Sigmoid colon (tissue), 7 donors: ENCODE measurements around the gene MRPL2. TPM values are rescaled to one million over a fixed set of nuclear protein-coding genes. Genes with fewer than 3 reads are reported as not detected.

Source experiments
- DNase-seq: peaks from one replicate; pipeline ENCODE4 v3.0.0-alpha.2; 2019
- H3K27ac ChIP-seq, 4 donors: fragments of 200-600 bp; sonication (generic); one replicate each; pipeline ENCODE4 v1.5.1; 2016 to 2019; ENCODE audit warnings: mild to moderate bottlenecking in 1 of 4
- H3K27me3 ChIP-seq, 3 donors: fragments of 200-600 bp; sonication (generic); one replicate each; pipeline ENCODE4 v1.5.1; 2019; ENCODE audit warnings: mild to moderate bottlenecking in 1 of 3
- H3K36me3 ChIP-seq, 4 donors: fragments of 200-600 bp; sonication (generic); one replicate each; pipeline ENCODE4 v1.5.1; 2016 to 2019
- H3K4me1 ChIP-seq, 4 donors: fragments of 200-600 bp; sonication (generic); one replicate each; pipeline ENCODE4 v1.5.1; 2017 to 2019
- H3K4me3 ChIP-seq, 4 donors: fragments of 200-600 bp; sonication (generic); one replicate each; pipeline ENCODE4 v1.5.1; 2017 to 2019; ENCODE audit warnings: mild to moderate bottlenecking in 2 of 4, moderate library complexity in 1 of 4
- H3K9me3 ChIP-seq, 4 donors: fragments of 200-600 bp in 3 of 4; sonication (generic) in 3 of 4; one replicate each; pipeline versions ENCODE4 v1.5.1 to v1.6.1; 2013 to 2019
- CTCF ChIP-seq, 4 experiments: fragments of 450-650 bp in 3 of 4; fragments of 200-600 bp in 1 of 4; IDR thresholded peaks; one replicate each; pipeline ENCODE4 v1.5.1; 2016 to 2019; ENCODE audit warnings: antibody characterized with exemption in 4 of 4, mild to moderate bottlenecking in 3 of 4, moderate library complexity in 2 of 4
- EP300 ChIP-seq, 4 donors: sonication (generic); formaldehyde crosslinking; IDR thresholded peaks; one replicate each; pipeline ENCODE4 v1.6.1; 2017; ENCODE audit warnings: antibody characterized with exemption in 4 of 4
- POLR2A ChIP-seq, 2 donors: fragments of 450-650 bp; IDR thresholded peaks; one replicate each; pipeline ENCODE4 v1.6.1; 2016; ENCODE audit warnings: antibody characterized with exemption in 2 of 2, mild to moderate bottlenecking in 2 of 2, moderate library complexity in 2 of 2
- POLR2AphosphoS5 ChIP-seq, 4 donors: sonication (generic); formaldehyde crosslinking; IDR thresholded peaks; one replicate each; pipeline ENCODE4 v1.6.1; 2017; ENCODE audit warnings: antibody characterized with exemption in 4 of 4
- WGBS, 2 donors: extraction: QIAGEN DNeasy Blood & Tissue Kit; methylation state at CpG; one replicate each; pipeline ENCODE4 v1.1.7; 2013; 5-methylcytosine and 5-hydroxymethylcytosine counted together
- intact Hi-C: fragments of 100-400 bp; cut with DNase I; formaldehyde crosslinking; loops from one replicate; pipeline ENCODE4 v1.15.1; 2023
- polyA plus RNA-seq, 3 donors: library from polyadenylated mRNA; stranded (reverse); fragments of 200-250 nt; gene quantifications; one replicate each; pipeline ENCODE4 v1.2.3, GENCODE V29; 2013
- total RNA-seq, 4 donors: library from RNA; depleted of rRNA; stranded (reverse); fragments of >200 nt; gene quantifications; one replicate each; pipeline ENCODE4 v1.1.0, GENCODE V29; 2016
- donor health status: healthy with polysubstance abuse.
- donor health status: Bipolar disorder and iron deficiency.
- donor health status: healthy.

Gene MRPL2
- total and polyA plus RNA-seq, 7 donors: 14.1 to 70.2 (median 25.7) TPM

- no peak overlapping the region for H3K4me3 ChIP-seq
- no peaks in the 10 kb centered on the region for H3K9me3 ChIP-seq
- peaks cover 0 to 18% (median 16%) of the 10 kb centered on the region in 4 donors for H3K4me1 ChIP-seq
- H3K27ac ChIP-seq: peak overlapping the region in 1 of 4 donors; percentile 42
- no peak for DNase-seq
- TF ChIP-seq CTCF (IDR thresholded peaks at IDR 0.05) (no peak), POLR2AphosphoS5 (IDR thresholded peaks at IDR 0.05) (no peak), POLR2A (IDR thresholded peaks at IDR 0.05) (no peak), EP300 (IDR thresholded peaks at IDR 0.05) (no peak)
- intact Hi-C loops: no loop called here
- 75% methylated on average over 6 of the region's 6 CpGs for WGBS, 2 donors
- H3K27me3 ChIP-seq: peaks cover 13 to 28% (median 16%) of the 10 kb centered on the region in 3 donors
- H3K36me3 ChIP-seq: peaks cover 7 to 43% (median 11%) of the 10 kb centered on the region in 4 donors
Observed at GRCh38 chr6:43074847-43075669, 15.8 kb upstream of the MRPL2 start.

- no peaks in the 10 kb centered on the region for H3K4me1 ChIP-seq
- intact Hi-C loops: no loop called here
- H3K9me3 ChIP-seq: no peaks in the 10 kb centered on the region
- 59 to 65% methylated on average over 6 of the region's 6 CpGs for WGBS, 2 donors
- no peak overlapping the region for H3K4me3 ChIP-seq
- TF ChIP-seq CTCF (IDR thresholded peaks at IDR 0.05) (peak in 1 of 4 experiments; percentile 14), POLR2AphosphoS5 (IDR thresholded peaks at IDR 0.05) (no peak)
- no peak overlapping the region for H3K27ac ChIP-seq
- H3K27me3 ChIP-seq: no peaks in the 10 kb centered on the region
- peaks cover 13 to 66% (median 32%) of the 10 kb centered on the region in 4 donors for H3K36me3 ChIP-seq
- no peak for DNase-seq
Observed at GRCh38 chr6:43070028-43070632, 10.9 kb upstream of the MRPL2 start.

GRCh38 chr6:43062818-43063217 lies 3.6 kb upstream of the MRPL2 start:
- intact Hi-C loops: no loop called here
- Histone ChIP-seq H3K9me3 (no peaks in the 10 kb centered on the region), H3K4me1 (peaks cover 0 to 32% (median 21%) of the 10 kb centered on the region in 4 donors), H3K27ac (no peak overlapping the region), H3K36me3 (peaks cover 12 to 51% (median 24%) of the 10 kb centered on the region in 4 donors), H3K27me3 (no peaks in the 10 kb centered on the region), H3K4me3 (no peak overlapping the region)
- DNase-seq: no peak
- TF ChIP-seq POLR2AphosphoS5 (IDR thresholded peaks at IDR 0.05): no peak
- TF ChIP-seq CTCF (IDR thresholded peaks at IDR 0.05): no peak
- no peak for TF ChIP-seq POLR2A (IDR thresholded peaks at IDR 0.05)
- no peak for TF ChIP-seq EP300 (IDR thresholded peaks at IDR 0.05)
- 94 to 96% methylated on average over 12 of the region's 12 CpGs for WGBS, 2 donors

GRCh38 chr6:43061861-43062260 lies 2.6 kb upstream of the MRPL2 start:
- peaks cover 0 to 34% (median 21%) of the 10 kb centered on the region in 4 donors for H3K4me1 ChIP-seq
- H3K4me3 ChIP-seq: no peak overlapping the region
- H3K36me3 ChIP-seq: peaks cover 12 to 52% (median 18%) of the 10 kb centered on the region in 4 donors
- H3K27me3 ChIP-seq: no peaks in the 10 kb centered on the region
- H3K27ac ChIP-seq: no peak overlapping the region
- 55 to 77% methylated on average over 2 of the region's 2 CpGs for WGBS, 2 donors
- intact Hi-C loops: no loop called here
- H3K9me3 ChIP-seq: no peaks in the 10 kb centered on the region
- TF ChIP-seq CTCF (IDR thresholded peaks at IDR 0.05) (no peak), EP300 (IDR thresholded peaks at IDR 0.05) (no peak), POLR2AphosphoS5 (IDR thresholded peaks at IDR 0.05) (no peak), POLR2A (IDR thresholded peaks at IDR 0.05) (no peak)
- DNase-seq: no peak
